ENCODE data around the gene PEX7. TPM values are rescaled to one million over a fixed set of nuclear protein-coding genes. Genes with fewer than 3 reads are reported as not detected.
"Not testable (repeated sequence)": the region's sequence is repeated elsewhere in the genome, so short reads cannot be mapped to it uniquely, and the experiment has no call there.

The PEX7 gene
- total RNA-seq, 1 donor from 2014 or later = 6.1 TPM

DNA sequence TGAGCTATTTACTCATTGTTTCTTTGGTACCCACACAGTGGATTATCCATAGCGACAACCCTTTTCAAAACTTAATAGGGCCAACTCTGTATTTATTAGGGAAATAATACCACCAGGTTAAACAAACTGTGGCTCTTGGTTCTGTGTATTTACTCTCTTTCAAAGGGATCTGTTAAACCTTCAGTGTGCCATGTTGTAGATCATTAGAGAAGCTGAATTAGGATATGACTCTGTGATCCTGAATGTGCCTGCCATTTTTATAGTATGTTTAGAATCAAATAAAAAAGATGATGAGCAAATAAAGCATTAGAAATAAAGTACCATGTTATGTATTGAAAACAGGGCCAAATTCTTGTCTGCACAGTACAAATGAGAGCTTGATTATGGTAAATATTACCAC lies 74.7 kb downstream of the PEX7 start:
- H3K4me1 ChIP-seq = no peaks in the 10 kb centered on the region
- intact Hi-C loops (cut with DNase I) = no loop called here
- TF ChIP-seq POLR2AphosphoS5 (IDR thresholded peaks at IDR 0.05; ENCODE audit: insufficient read depth in 1 of 2, low read depth in 1 of 2) = no peak
- no peak for TF ChIP-seq CTCF (IDR thresholded peaks at IDR 0.05)
- TF ChIP-seq POLR2A (IDR thresholded peaks at IDR 0.05) = no peak
- no peak overlapping the region for H3K27ac ChIP-seq
- no peak for DNase-seq (ENCODE audit: extremely low spot score in 2 of 2)
- peaks cover 0 to 9% of the 10 kb centered on the region in 2 donors for H3K36me3 ChIP-seq
- H3K9me3 ChIP-seq = no peaks in the 10 kb centered on the region
- H3K27me3 ChIP-seq = no peaks in the 10 kb centered on the region
- no peak overlapping the region for H3K4me3 ChIP-seq

GRCh38 chr6:136901212-136901784 lies 78.9 kb downstream of the PEX7 start:
- TF ChIP-seq CTCF (IDR thresholded peaks at IDR 0.05) (no peak), POLR2AphosphoS5 (IDR thresholded peaks at IDR 0.05; ENCODE audit: insufficient read depth in 1 of 2, low read depth in 1 of 2) (no peak), POLR2A (IDR thresholded peaks at IDR 0.05) (no peak)
- intact Hi-C loops (cut with DNase I) = no loop called here
- Histone ChIP-seq H3K4me3 (no peak overlapping the region), H3K27me3 (no peaks in the 10 kb centered on the region), H3K4me1 (no peaks in the 10 kb centered on the region), H3K36me3 (peaks cover 0 to 24% of the 10 kb centered on the region in 2 donors), H3K9me3 (no peaks in the 10 kb centered on the region), H3K27ac (no peak overlapping the region)
- no peak for DNase-seq (ENCODE audit: extremely low spot score in 2 of 2)

DNA sequence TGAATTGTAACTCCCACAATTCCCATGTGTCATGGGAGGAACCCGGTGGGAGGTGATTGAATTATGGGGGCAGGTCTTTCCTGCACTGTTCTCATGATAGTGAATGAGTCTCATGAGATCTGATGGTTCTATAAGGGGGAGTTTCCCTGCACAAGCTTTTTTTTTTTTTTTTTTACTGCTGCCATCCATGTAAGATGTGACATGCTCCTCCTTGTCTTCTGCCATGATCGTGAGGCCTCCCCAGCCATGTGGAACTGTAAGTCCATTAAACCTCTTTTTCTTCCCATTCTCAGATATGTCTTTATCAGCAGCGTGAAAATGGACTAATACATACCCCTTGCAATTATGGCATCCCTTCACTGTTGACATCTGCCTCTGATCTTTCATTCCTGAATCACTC lies 82.1 kb downstream of the PEX7 start:
- H3K27ac ChIP-seq; DNase-seq (ENCODE audit: extremely low spot score in 2 of 2); H3K4me3 ChIP-seq; H3K9me3 ChIP-seq; H3K27me3 ChIP-seq; H3K4me1 ChIP-seq; intact Hi-C loops (cut with DNase I): not testable (repeated sequence)
- H3K36me3 ChIP-seq = peaks cover 0 to 15% of the 10 kb centered on the region in 2 donors

DNA sequence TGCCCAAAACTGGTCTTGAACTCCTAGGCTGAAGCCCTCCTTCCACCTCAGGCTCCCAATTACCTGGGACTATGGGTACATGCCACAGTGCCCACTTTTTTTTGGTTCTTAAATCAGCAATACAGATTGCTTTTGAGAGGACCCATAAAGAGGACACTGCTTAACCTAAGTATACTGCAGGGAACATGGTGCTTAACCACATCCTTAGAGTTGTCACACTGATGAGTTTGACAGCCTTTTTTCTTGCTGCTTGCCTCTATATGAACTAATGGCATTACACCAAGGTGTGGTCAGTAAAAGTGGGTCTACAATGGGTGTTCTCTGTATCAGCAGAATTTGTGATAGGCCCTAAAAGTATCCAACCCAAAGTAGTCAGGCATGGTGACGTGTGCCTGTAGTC lies 92.6 kb downstream of the PEX7 start:
- Histone ChIP-seq H3K27me3 (no peaks in the 10 kb centered on the region), H3K27ac (no peak overlapping the region), H3K4me1 (no peaks in the 10 kb centered on the region), H3K36me3 (no peaks in the 10 kb centered on the region), H3K9me3 (no peaks in the 10 kb centered on the region), H3K4me3 (no peak overlapping the region)
- no peak for DNase-seq (ENCODE audit: extremely low spot score in 2 of 2)
- intact Hi-C loops (cut with DNase I) = no loop called here
- TF ChIP-seq POLR2A (IDR thresholded peaks at IDR 0.05) (no peak), POLR2AphosphoS5 (IDR thresholded peaks at IDR 0.05; ENCODE audit: insufficient read depth in 1 of 2, low read depth in 1 of 2) (no peak), CTCF (IDR thresholded peaks at IDR 0.05) (no peak)

- no peak overlapping the region for H3K4me3 ChIP-seq
- peaks cover 6% of the 10 kb centered on the region for H3K27me3 ChIP-seq
- no peak for DNase-seq (ENCODE audit: extremely low spot score in 2 of 2)
- no peak for TF ChIP-seq CTCF (IDR thresholded peaks at IDR 0.05)
- TF ChIP-seq POLR2A (IDR thresholded peaks at IDR 0.05) = no peak
- no peak for TF ChIP-seq POLR2AphosphoS5 (IDR thresholded peaks at IDR 0.05; ENCODE audit: insufficient read depth in 1 of 2, low read depth in 1 of 2)
- intact Hi-C loops (cut with DNase I) = no loop called here
- H3K36me3 ChIP-seq = no peaks in the 10 kb centered on the region
- no peak overlapping the region for H3K27ac ChIP-seq
- H3K9me3 ChIP-seq = no peaks in the 10 kb centered on the region
- H3K4me1 ChIP-seq = peaks cover 30% of the 10 kb centered on the region
Observed at GRCh38 chr6:136918706-136919105, 96.3 kb downstream of the PEX7 start.

Measured in vagina (tissue), 2 donors.